Fibroblast of mammary gland (primary cell): ENCODE measurements around the gene MYRIP.

Source experiments
- DNase-seq: peaks from one replicate; pipeline ENCODE4 v3.0.0-alpha.2; 2010; ENCODE audit warnings: low read depth
- H3K4me3 ChIP-seq: 2 replicates; pipeline ENCODE4 v1.5.1; 2011; ENCODE audit warnings: low read depth, mild to moderate bottlenecking, low read length, moderate library complexity; ENCODE audit not compliant: control insufficient read depth
- TF ChIP-seq, protein P1 (sequence below): conservative IDR thresholded peaks from 2 replicates; pipeline ENCODE4 v1.5.1; 2011; ENCODE audit warnings: low read depth, low read length, inconsistent platforms; ENCODE audit not compliant: control insufficient read depth, insufficient read depth

Gene MYRIP

DNA sequence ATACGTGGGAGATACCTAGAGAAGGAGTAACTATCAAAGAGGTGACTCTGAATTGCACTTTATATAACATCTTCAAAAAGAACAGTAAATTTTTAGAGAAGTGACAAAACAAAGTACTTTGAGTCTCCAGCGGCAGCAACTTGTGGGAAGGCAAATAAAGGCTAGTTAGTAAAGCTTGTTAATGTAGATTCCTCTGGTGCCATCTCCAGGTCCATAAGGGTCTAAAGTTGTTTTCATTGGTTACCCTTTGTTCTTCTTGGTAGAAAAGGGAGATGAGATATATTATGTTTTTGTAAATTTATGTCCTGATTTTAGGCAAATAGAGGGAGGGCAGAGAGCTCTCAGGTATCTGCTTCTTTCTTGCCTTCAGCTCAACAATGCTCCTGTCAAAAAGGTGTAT is 161.6 kb downstream of the MYRIP start:
- no peak for DNase-seq
- TF ChIP-seq, protein P1, sequence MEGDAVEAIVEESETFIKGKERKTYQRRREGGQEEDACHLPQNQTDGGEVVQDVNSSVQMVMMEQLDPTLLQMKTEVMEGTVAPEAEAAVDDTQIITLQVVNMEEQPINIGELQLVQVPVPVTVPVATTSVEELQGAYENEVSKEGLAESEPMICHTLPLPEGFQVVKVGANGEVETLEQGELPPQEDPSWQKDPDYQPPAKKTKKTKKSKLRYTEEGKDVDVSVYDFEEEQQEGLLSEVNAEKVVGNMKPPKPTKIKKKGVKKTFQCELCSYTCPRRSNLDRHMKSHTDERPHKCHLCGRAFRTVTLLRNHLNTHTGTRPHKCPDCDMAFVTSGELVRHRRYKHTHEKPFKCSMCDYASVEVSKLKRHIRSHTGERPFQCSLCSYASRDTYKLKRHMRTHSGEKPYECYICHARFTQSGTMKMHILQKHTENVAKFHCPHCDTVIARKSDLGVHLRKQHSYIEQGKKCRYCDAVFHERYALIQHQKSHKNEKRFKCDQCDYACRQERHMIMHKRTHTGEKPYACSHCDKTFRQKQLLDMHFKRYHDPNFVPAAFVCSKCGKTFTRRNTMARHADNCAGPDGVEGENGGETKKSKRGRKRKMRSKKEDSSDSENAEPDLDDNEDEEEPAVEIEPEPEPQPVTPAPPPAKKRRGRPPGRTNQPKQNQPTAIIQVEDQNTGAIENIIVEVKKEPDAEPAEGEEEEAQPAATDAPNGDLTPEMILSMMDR: no peak
- no peak overlapping the region for H3K4me3 ChIP-seq

DNA sequence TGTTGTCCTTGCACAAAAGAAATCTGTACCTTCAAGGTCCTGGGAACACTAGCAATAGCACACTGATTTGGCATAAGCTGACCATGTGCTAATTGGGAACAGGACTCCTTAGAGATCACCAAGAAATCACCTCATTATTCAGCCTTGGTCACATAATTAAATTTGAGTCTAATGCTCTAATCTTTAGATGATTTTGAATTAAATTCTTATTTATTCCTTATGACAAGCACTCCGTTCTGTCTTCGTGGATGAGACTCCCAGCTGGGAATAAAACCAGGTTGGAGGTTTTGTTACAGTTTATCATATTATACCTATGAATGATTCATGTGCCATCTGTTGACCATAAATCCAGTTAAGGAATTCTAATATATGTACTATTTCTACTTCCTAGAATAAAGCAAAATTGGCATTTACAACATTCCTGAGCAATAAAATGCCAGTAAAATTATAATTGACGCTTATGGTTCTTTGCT is 162.2 kb downstream of the MYRIP start:
- DNase-seq: no peak
- TF ChIP-seq, protein P1: no peak
- no peak overlapping the region for H3K4me3 ChIP-seq

DNA sequence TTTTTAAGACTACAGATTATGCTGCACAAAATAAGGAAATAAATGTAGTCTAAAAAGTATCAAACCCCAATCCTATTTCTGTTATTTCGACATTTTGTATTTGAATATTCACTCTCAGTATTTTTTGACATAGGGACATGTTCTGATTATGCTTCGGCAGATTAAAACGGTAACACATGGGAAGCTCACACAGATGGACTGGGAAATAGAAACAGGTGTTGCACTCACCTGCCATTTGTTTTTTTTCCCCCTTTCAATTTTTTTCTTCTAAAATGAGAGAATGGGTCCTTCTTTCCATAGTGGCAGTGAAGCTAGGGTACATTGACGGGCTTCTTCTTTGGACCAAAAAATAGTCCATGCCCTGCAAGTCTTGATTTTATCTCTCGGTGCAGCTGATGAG is 163.1 kb downstream of the MYRIP start:
- H3K4me3 ChIP-seq: no peak overlapping the region
- no peak for DNase-seq
- TF ChIP-seq, protein P1: no peak

DNA sequence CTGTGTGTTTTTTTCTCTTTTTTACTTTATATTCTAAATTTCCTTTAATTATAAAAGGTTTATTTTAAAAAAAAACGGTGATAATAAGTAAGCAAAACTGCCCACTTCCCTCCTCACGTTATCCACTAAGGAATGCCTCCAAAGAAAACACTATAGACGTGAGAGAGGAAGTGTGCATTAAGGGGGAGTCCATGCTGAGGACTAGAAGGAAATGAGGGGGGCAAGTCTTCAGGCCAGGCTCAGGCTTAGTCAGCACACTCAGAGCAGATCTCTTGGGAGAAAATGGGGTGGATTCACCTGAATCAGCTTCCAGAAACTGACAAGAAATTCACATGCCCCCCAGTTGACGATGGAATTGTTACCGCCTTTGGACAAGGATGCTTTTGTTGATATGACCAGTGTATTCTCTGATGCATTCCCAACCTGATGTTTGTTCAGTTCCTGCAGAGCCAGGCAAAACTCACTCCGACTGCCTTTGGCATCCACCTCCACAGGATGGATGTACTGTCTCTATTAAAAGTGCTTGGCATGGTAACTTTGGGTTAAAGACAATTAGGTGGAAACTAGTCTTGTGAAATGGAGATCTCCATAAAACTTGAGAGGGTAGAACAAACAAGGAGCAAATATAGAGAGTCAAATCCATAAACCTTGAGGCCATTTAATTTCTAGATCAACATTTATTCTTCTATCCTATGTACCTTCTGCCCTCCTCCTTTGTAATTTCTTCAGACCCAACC is 167.8 kb downstream of the MYRIP start:
- no peak overlapping the region for H3K4me3 ChIP-seq
- no peak for DNase-seq
- TF ChIP-seq, protein P1: no peak

DNA sequence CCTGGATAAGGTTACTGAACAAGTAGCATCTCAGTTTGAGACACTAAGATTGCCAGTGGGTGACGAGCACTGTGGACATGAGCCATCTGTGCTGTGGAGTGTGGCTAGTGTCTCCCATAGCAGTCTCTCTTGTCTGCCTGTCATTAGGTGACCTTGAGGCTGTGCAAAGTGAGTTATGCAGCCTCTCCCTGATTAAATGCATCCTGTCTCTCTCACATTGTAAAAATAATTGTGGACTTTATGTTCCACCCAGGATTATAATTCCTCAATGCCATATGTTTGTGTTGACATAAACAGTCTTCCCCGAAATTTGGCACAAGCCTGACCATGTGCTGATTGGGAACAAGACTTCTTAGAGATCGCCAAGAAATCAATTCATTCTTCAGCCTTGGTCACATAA is 168.9 kb downstream of the MYRIP start:
- no peak for DNase-seq
- H3K4me3 ChIP-seq: no peak overlapping the region
- TF ChIP-seq, protein P1: no peak

DNA sequence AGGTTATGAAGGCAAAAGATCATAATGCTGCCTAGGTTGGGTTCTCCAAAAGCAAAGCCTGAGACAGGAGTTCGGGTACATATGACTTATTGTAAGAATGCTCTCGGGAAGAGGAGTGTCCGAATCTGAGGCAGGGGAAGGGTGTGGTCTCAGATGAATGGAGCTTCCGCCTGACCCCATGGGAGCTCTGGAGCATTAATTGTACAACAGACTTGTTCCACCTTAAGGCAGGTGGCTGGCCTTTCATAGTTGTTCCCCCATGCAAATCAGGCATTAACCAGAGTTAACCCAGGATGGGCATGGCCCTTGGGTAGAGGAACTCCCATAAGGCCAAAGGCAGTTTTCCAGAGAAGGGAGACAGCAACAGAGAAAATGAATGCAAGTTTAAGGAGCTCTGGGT is 170.6 kb downstream of the MYRIP start:
- no peak for DNase-seq
- H3K4me3 ChIP-seq: no peak overlapping the region
- TF ChIP-seq, protein P1: no peak
